ENCODE measurements around the gene SPCS1. TPM values are rescaled to one million over a fixed set of nuclear protein-coding genes. Genes with fewer than 3 reads are reported as not detected.

SPCS1 gene
- total RNA-seq, 1 experiment from 2014 or later, result 101 TPM

- DNase-seq (ENCODE audit: low spot score), result no peak
- Mint-ChIP-seq H3K9me3 (no peaks in the 10 kb centered on the region), H3K4me3 (no peak overlapping the region), H3K27me3 (ENCODE audit: low read depth) (no peaks in the 10 kb centered on the region), H3K36me3 (peaks cover 12% of the 10 kb centered on the region; the same call in 1 of the 2 replicates), H3K27ac (no peak overlapping the region), H3K4me1 (no peaks in the 10 kb centered on the region)
- ChIA-PET CTCF (no interaction called here), POLR2A (no interaction called here)
- ATAC-seq, result no peak
- TF ChIP-seq FOXK1 (CRISPR knock-in tag; IDR thresholded peaks at IDR 0.05) (no peak), ESRRA (CRISPR knock-in tag; IDR thresholded peaks at IDR 0.05; ENCODE audit: borderline replicate concordance) (no peak), NR1H2 (CRISPR knock-in tag; IDR thresholded peaks at IDR 0.05) (no peak), ERG (CRISPR knock-in tag; IDR thresholded peaks at IDR 0.05) (no peak), ELF4 (CRISPR knock-in tag; IDR thresholded peaks at IDR 0.05; ENCODE audit: low read depth) (no peak), EMX1 (CRISPR knock-in tag; IDR thresholded peaks at IDR 0.05) (no peak), SMAD4 (CRISPR knock-in tag; IDR thresholded peaks at IDR 0.05) (no peak), HMGXB4 (CRISPR knock-in tag; IDR thresholded peaks at IDR 0.05) (no peak), CREB1 (CRISPR knock-in tag; IDR thresholded peaks at IDR 0.05) (no peak), PRRX2 (CRISPR knock-in tag; IDR thresholded peaks at IDR 0.05) (no peak)
- TF ChIP-seq, protein P1, sequence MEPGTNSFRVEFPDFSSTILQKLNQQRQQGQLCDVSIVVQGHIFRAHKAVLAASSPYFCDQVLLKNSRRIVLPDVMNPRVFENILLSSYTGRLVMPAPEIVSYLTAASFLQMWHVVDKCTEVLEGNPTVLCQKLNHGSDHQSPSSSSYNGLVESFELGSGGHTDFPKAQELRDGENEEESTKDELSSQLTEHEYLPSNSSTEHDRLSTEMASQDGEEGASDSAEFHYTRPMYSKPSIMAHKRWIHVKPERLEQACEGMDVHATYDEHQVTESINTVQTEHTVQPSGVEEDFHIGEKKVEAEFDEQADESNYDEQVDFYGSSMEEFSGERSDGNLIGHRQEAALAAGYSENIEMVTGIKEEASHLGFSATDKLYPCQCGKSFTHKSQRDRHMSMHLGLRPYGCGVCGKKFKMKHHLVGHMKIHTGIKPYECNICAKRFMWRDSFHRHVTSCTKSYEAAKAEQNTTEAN (CRISPR knock-in tag; IDR thresholded peaks at IDR 0.05), result no peak
- TF ChIP-seq, protein P2, sequence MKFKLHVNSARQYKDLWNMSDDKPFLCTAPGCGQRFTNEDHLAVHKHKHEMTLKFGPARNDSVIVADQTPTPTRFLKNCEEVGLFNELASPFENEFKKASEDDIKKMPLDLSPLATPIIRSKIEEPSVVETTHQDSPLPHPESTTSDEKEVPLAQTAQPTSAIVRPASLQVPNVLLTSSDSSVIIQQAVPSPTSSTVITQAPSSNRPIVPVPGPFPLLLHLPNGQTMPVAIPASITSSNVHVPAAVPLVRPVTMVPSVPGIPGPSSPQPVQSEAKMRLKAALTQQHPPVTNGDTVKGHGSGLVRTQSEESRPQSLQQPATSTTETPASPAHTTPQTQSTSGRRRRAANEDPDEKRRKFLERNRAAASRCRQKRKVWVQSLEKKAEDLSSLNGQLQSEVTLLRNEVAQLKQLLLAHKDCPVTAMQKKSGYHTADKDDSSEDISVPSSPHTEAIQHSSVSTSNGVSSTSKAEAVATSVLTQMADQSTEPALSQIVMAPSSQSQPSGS (CRISPR knock-in tag; IDR thresholded peaks at IDR 0.05; ENCODE audit: borderline replicate concordance, low read depth), result no peak
- TF ChIP-seq, protein P3, sequence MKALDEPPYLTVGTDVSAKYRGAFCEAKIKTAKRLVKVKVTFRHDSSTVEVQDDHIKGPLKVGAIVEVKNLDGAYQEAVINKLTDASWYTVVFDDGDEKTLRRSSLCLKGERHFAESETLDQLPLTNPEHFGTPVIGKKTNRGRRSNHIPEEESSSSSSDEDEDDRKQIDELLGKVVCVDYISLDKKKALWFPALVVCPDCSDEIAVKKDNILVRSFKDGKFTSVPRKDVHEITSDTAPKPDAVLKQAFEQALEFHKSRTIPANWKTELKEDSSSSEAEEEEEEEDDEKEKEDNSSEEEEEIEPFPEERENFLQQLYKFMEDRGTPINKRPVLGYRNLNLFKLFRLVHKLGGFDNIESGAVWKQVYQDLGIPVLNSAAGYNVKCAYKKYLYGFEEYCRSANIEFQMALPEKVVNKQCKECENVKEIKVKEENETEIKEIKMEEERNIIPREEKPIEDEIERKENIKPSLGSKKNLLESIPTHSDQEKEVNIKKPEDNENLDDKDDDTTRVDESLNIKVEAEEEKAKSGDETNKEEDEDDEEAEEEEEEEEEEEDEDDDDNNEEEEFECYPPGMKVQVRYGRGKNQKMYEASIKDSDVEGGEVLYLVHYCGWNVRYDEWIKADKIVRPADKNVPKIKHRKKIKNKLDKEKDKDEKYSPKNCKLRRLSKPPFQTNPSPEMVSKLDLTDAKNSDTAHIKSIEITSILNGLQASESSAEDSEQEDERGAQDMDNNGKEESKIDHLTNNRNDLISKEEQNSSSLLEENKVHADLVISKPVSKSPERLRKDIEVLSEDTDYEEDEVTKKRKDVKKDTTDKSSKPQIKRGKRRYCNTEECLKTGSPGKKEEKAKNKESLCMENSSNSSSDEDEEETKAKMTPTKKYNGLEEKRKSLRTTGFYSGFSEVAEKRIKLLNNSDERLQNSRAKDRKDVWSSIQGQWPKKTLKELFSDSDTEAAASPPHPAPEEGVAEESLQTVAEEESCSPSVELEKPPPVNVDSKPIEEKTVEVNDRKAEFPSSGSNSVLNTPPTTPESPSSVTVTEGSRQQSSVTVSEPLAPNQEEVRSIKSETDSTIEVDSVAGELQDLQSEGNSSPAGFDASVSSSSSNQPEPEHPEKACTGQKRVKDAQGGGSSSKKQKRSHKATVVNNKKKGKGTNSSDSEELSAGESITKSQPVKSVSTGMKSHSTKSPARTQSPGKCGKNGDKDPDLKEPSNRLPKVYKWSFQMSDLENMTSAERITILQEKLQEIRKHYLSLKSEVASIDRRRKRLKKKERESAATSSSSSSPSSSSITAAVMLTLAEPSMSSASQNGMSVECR (CRISPR knock-in tag; IDR thresholded peaks at IDR 0.05; ENCODE audit: borderline replicate concordance), result no peak
- TF ChIP-seq, protein P4, sequence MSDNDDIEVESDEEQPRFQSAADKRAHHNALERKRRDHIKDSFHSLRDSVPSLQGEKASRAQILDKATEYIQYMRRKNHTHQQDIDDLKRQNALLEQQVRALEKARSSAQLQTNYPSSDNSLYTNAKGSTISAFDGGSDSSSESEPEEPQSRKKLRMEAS (CRISPR knock-in tag; IDR thresholded peaks at IDR 0.05), result no peak
Measured at GRCh38 chr3:52670621-52671521, 35.0 kb upstream of the SPCS1 start.

Data from WTC11 (cell line).